Kidney (tissue), 14 donors: ENCODE results near the gene SSR4. TPM values are rescaled to one million over a fixed set of nuclear protein-coding genes. Genes with fewer than 3 reads are reported as not detected.

Experiments
- DNase-seq, 5 donors: peaks; one replicate each; pipeline ENCODE4 v3.0.0-alpha.2; 2013 to 2020
- FAIRE-seq: peaks from 2 replicates; lab custom pipeline; 2012; peaks lifted over from hg19 to GRCh38; lab: Jason Lieb, UNC
- H3K27ac ChIP-seq, 2 donors: one replicate each; pipeline ENCODE4 v1.7.0; 2013; ENCODE audit warnings: low read depth in 2 of 2, low read length in 2 of 2, inconsistent platforms in 1 of 2
- H3K27me3 ChIP-seq: one replicate; pipeline ENCODE4 v1.7.1; 2013; ENCODE audit warnings: low read length, inconsistent platforms; ENCODE audit not compliant: control insufficient read depth, insufficient read depth
- H3K36me3 ChIP-seq, 3 donors: one replicate each; pipeline versions ENCODE4 v1.7.0 to v1.7.1; 2013; ENCODE audit warnings: low read length in 3 of 3, control low read depth in 1 of 3, inconsistent platforms in 1 of 3; ENCODE audit not compliant: insufficient read depth in 3 of 3, control insufficient read depth in 2 of 3
- H3K4me1 ChIP-seq, 3 donors: one replicate each; pipeline versions ENCODE4 v1.7.0 to v1.7.1; 2013; ENCODE audit warnings: low read length in 3 of 3, inconsistent platforms in 1 of 3, low read depth in 1 of 3; ENCODE audit not compliant: control insufficient read depth in 2 of 3, insufficient read depth in 2 of 3
- H3K4me3 ChIP-seq, 3 donors: one replicate each; pipeline versions ENCODE4 v1.7.0 to v1.8.1; 2013; ENCODE audit warnings: low read length in 3 of 3, control low read depth in 1 of 3, inconsistent platforms in 1 of 3
- H3K9ac ChIP-seq, 3 donors: one replicate each; pipeline versions ENCODE4 v1.7.0 to v1.7.1; 2013; ENCODE audit warnings: low read length in 3 of 3, control low read depth in 1 of 3, inconsistent platforms in 1 of 3
- H3K9me3 ChIP-seq, 3 donors: one replicate each; pipeline versions ENCODE4 v1.7.0 to v1.7.1; 2013; ENCODE audit warnings: low read length in 3 of 3, control low read depth in 1 of 3, inconsistent platforms in 1 of 3; ENCODE audit not compliant: control insufficient read depth in 2 of 3, insufficient read depth in 1 of 3
- intact Hi-C: fragments of 100-400 bp; cut with DNase I; formaldehyde crosslinking; loops from one replicate; pipeline ENCODE4 v1.11.1; 2022
- polyA plus RNA-seq: library from polyadenylated mRNA; stranded (reverse); fragments of 350-450 nt; fragmentation: Illumina TruSeq; extraction: RNeasy Lipid Tissue Mini Kit (QIAGEN cat#74804); gene quantifications from one replicate; pipeline ENCODE4 v1.2.3, GENCODE V29; 2014; ENCODE audit warnings: low read depth, low replicate concordance; ENCODE audit not compliant: insufficient read depth
- total RNA-seq: library from RNA; stranded (reverse); fragmentation: NEBNext Ultra II Directional; extraction: Animal tissue kit (Norgen Biotek cat#: 25700); gene quantifications from one replicate; pipeline ENCODE4 v1.2.1, GENCODE V29; 2021
- TF ChIP-seq, protein P1 (sequence below): IDR thresholded peaks from 3 replicates; pipeline ENCODE4 v1.5.1; 2012; ENCODE audit warnings: mild to moderate bottlenecking, moderate library complexity, borderline replicate concordance; ENCODE audit not compliant: insufficient read depth; ENCODE audit errors: extremely low read depth
- donor health status: control.
- donor health status: control.
- donor health status: control.
- donor health status: control.
- donor health status: control.
- donor health status: DM: yes; HTN: yes; CAD: no.
- donor health status: Normal renal cell carcinoma (clear cell type).

The SSR4 gene
- total and polyA plus RNA-seq, 2 donors from 2014 or later, result 226 to 473 TPM

DNA sequence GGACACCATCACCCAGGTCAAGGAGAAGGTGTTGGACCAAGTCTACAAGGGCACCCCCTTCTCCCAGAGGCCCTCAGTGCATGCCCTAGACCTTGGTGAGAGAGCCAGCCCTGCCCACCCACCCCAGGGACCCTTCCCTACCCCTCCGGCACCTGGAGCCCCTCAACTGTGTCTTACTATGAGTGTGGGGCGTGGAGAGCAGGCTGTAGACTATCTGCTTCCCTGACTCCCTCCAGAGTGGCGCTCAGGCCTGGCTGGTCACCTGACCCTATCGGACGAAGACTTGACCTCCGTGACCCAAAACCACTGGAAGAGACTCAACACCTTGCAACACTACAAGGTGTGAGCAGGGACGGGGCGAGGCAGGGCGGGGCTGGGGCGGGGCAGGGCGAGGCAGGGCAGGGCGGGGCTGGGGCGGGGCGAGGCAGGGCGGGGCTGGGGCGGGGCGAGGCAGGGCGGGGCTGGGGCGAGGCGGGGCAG is 18.3 kb upstream of the SSR4 start:
- Histone ChIP-seq H3K9me3 (no peaks in the 10 kb centered on the region), H3K4me3 (no peak overlapping the region), H3K9ac (no peak overlapping the region), H3K4me1 (no peaks in the 10 kb centered on the region), H3K27ac (no peak overlapping the region), H3K27me3 (no peaks in the 10 kb centered on the region), H3K36me3 (no peaks in the 10 kb centered on the region)
- intact Hi-C loops, result no loop called here
- TF ChIP-seq, protein P1, sequence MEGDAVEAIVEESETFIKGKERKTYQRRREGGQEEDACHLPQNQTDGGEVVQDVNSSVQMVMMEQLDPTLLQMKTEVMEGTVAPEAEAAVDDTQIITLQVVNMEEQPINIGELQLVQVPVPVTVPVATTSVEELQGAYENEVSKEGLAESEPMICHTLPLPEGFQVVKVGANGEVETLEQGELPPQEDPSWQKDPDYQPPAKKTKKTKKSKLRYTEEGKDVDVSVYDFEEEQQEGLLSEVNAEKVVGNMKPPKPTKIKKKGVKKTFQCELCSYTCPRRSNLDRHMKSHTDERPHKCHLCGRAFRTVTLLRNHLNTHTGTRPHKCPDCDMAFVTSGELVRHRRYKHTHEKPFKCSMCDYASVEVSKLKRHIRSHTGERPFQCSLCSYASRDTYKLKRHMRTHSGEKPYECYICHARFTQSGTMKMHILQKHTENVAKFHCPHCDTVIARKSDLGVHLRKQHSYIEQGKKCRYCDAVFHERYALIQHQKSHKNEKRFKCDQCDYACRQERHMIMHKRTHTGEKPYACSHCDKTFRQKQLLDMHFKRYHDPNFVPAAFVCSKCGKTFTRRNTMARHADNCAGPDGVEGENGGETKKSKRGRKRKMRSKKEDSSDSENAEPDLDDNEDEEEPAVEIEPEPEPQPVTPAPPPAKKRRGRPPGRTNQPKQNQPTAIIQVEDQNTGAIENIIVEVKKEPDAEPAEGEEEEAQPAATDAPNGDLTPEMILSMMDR, result no peak
- FAIRE-seq, result no peak
- DNase-seq, result peak in 2 of 5 donors; percentile 32 to 41

DNA sequence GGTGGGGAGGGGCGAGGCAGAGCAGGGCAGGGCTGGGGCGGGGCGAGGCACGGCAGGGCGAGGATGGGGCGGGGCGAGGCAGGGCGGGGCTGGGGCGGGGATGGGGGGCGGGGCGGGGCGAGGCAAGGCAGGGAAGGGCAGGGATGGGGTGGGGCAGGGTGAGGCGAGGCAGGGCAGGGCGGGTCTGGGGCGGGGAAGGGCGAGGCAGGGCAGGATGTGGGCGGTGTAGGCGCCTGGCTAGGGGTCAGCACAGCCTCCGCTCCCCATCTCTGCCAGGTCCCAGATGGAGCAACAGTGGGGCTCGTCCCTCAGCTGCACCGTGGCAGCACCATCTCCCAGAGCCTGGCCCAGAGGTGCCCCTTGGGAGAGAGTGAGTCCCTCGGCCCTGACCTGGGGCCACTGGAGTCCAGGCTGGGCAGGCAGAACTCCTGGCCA is 17.8 kb upstream of the SSR4 start:
- Histone ChIP-seq H3K27ac (no peak overlapping the region), H3K4me3 (no peak overlapping the region), H3K36me3 (no peaks in the 10 kb centered on the region), H3K4me1 (no peaks in the 10 kb centered on the region), H3K9ac (no peak overlapping the region), H3K27me3 (no peaks in the 10 kb centered on the region), H3K9me3 (no peaks in the 10 kb centered on the region)
- DNase-seq (peak in 1 of 5 donors; percentile 49), FAIRE-seq (no peak)
- TF ChIP-seq, protein P1, result no peak
- intact Hi-C loops, result no loop called here

DNA sequence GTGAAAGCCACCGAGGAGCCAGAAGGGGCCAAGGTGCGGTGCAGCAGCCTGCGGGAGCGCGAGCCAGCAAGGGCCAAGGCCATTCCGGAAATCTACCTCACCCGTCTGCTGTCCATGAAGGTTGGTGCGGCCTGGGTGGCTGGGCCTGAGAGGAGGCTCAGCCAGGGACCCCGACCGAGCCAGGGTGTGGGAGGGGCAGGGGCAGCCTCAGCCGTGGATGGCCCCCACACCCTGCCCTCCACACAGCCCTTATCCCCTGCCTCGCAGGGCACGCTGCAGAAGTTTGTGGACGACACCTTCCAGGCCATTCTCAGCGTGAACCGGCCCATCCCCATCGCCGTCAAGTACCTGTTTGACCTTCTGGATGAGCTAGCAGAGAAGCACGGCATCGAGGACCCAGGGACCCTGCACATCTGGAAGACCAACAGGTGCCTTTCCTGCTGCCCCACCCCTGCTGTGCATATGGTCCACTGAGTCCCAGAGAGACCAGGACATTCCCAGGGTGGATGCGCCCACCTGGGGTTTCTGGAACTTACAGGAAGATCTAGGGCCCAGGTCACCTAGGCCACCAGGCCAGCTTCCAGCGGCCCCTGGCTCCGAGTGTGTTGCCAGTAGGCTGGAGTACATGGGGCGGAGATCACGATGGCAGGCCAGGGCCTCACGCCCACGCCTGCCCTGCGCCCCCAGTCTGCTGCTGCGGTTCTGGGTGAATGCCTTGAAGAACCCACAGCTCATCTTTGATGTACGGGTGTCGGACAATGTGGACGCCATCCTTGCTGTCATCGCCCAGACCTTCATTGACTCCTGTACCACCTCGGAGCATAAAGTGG is 17.0 kb upstream of the SSR4 start:
- H3K27me3 ChIP-seq, result no peaks in the 10 kb centered on the region
- TF ChIP-seq, protein P1, result no peak
- FAIRE-seq (no peak), DNase-seq (peak in 2 of 5 donors; percentile 33 to 55)
- no peak overlapping the region for H3K9ac ChIP-seq
- intact Hi-C loops, result no loop called here
- no peaks in the 10 kb centered on the region for H3K9me3 ChIP-seq
- no peak overlapping the region for H3K27ac ChIP-seq
- no peaks in the 10 kb centered on the region for H3K36me3 ChIP-seq
- no peaks in the 10 kb centered on the region for H3K4me1 ChIP-seq
- no peak overlapping the region for H3K4me3 ChIP-seq
